A673 (cell line): ENCODE measurements around the gene BLCAP.

Experiments
- CTCF ChIP-seq: fragments of 300-800, 200-600 bp; sonication (generic); conservative IDR thresholded peaks from 2 replicates; pipeline ENCODE4 v1.5.1; 2017; ENCODE audit warnings: low read depth, mild to moderate bottlenecking, antibody characterized with exemption, low read length, moderate library complexity, mixed read lengths
- EZH2 ChIP-seq: fragments of 200-600 bp; sonication (generic); IDR thresholded peaks from 2 replicates; pipeline ENCODE4 v1.6.1; 2017; ENCODE audit warnings: borderline replicate concordance, low read depth, mild to moderate bottlenecking, mixed read lengths, antibody characterized with exemption, low read length; ENCODE audit not compliant: poor library complexity, severe bottlenecking

- TF ChIP-seq CTCF, result no peak
- no peak for TF ChIP-seq EZH2
Measured at GRCh38 chr20:37558779-37559178, 31.1 kb upstream of the BLCAP start.
